GM12878 (cell line): ENCODE measurements around the gene GMDS. TPM values are rescaled to one million over a fixed set of nuclear protein-coding genes. Genes with fewer than 3 reads are reported as not detected.

Experiments used
- ATAC-seq: fragments of 200-7000 bp; cut with Tn5 transposase; 3 replicates; pipeline ENCODE4 v1.9.1; 2020; ENCODE audit warnings: mild to moderate bottlenecking, moderate library complexity
- BruUV-seq: library from RNA; stranded (reverse); fragments of 400-500 nt; replicated peaks from 2 replicates; lab custom pipeline; 2021; lab: Mats Ljungman, UMichigan
- CTCF ChIA-PET: fragments of 300-600 bp; sonication (Branson Sonifier 250); formaldehyde crosslinking; extraction: SDS; loops from one replicate; lab custom pipeline; 2021; ENCODE audit warnings: inconsistent platforms; lab: Yijun Ruan, JAX
- POLR2A ChIA-PET: fragments of 350-600 bp; formaldehyde crosslinking; extraction: SDS; loops from one replicate; lab custom pipeline; 2021; ENCODE audit warnings: inconsistent platforms; lab: Charles Lee
- RAD21 ChIA-PET: fragments of 300-600 bp; sonication (Branson Sonifier 250); formaldehyde crosslinking; loops from one replicate; lab custom pipeline; 2023; ENCODE audit warnings: antibody characterized with exemption; ENCODE audit not compliant: unreplicated experiment; lab: Charles Lee
- SMC1A ChIA-PET: fragments of 300-600 bp; sonication (Branson Sonifier 250); formaldehyde crosslinking; loops from one replicate; lab custom pipeline; 2023; ENCODE audit not compliant: unreplicated experiment, uncharacterized antibody; lab: Charles Lee
- DNase-seq: peaks from one replicate; pipeline ENCODE4 v3.0.0-alpha.2; 2011; ENCODE audit warnings: low read depth, low spot score
- FAIRE-seq: peaks from 3 replicates; lab custom pipeline; 2011; peaks lifted over from hg19 to GRCh38; lab: Jason Lieb, UNC
- H2AFZ ChIP-seq: 2 replicates; pipeline ENCODE4 v1.6.0; 2011; ENCODE audit warnings: low read depth, low read length, control low read depth; ENCODE audit not compliant: control insufficient read depth
- H3K27ac ChIP-seq: 2 replicates; pipeline ENCODE4 v1.5.1; 2011; ENCODE audit warnings: control low read depth; ENCODE audit not compliant: control insufficient read depth, insufficient read depth
- H3K27me3 ChIP-seq, 2 experiments: replicated peaks in 1 of 2; 2 replicates each; pipeline versions ENCODE4 v1.6.0 to v1.6.1; 2011; ENCODE audit warnings: low read length in 1 of 2; ENCODE audit not compliant: control insufficient read depth in 2 of 2, insufficient read depth in 2 of 2
- H3K36me3 ChIP-seq, 2 experiments: 2 replicates each; pipeline ENCODE4 v1.5.1; 2011; ENCODE audit warnings: low read length in 1 of 2; ENCODE audit not compliant: control insufficient read depth in 2 of 2, insufficient read depth in 2 of 2
- H3K4me1 ChIP-seq: 2 replicates; pipeline ENCODE4 v1.6.1; 2011; ENCODE audit warnings: mild to moderate bottlenecking, low read length, moderate library complexity, mixed read lengths; ENCODE audit not compliant: control insufficient read depth, insufficient read depth
- H3K4me2 ChIP-seq: 2 replicates; pipeline ENCODE4 v1.6.0; 2011; ENCODE audit warnings: control low read depth; ENCODE audit not compliant: control insufficient read depth, insufficient read depth
- H3K4me3 ChIP-seq: fragments of 200-600 bp; sonication (generic); 2 replicates; pipeline ENCODE4 v1.5.1; 2016
- H3K79me2 ChIP-seq: 2 replicates; pipeline ENCODE4 v1.6.0; 2011; ENCODE audit warnings: low read length; ENCODE audit not compliant: control insufficient read depth, insufficient read depth
- H3K9ac ChIP-seq: 2 replicates; pipeline ENCODE4 v1.8.0; 2011; ENCODE audit warnings: low read length, control low read depth, mixed read lengths; ENCODE audit not compliant: control insufficient read depth, insufficient read depth
- H3K9me3 ChIP-seq: replicated peaks from 3 replicates; pipeline ENCODE4 v1.5.1; 2011; ENCODE audit warnings: mild to moderate bottlenecking, low read length; ENCODE audit not compliant: control insufficient read depth, insufficient read depth
- H4K20me1 ChIP-seq: 2 replicates; pipeline ENCODE4 v1.6.0; 2011; ENCODE audit not compliant: control insufficient read depth, insufficient read depth
- CEBPZ ChIP-seq: fragments of 150-350 bp; IDR thresholded peaks from 2 replicates; pipeline ENCODE4 v1.6.1; 2016; ENCODE audit warnings: low read depth, low read length
- DPF2 ChIP-seq: fragments of 450-650 bp; IDR thresholded peaks from 2 replicates; pipeline ENCODE4 v1.6.1; 2017; ENCODE audit warnings: mild to moderate bottlenecking
- FOXK2 ChIP-seq: fragments of 450-650 bp; IDR thresholded peaks from 2 replicates; pipeline ENCODE4 v1.6.1; 2017; ENCODE audit warnings: mild to moderate bottlenecking, moderate library complexity
- HSF1 ChIP-seq: fragments of 150-350 bp; IDR thresholded peaks from 2 replicates; pipeline ENCODE4 v1.6.1; 2014; ENCODE audit warnings: mild to moderate bottlenecking, low read depth, low read length
- MXI1 ChIP-seq: fragments of 150-350 bp; IDR thresholded peaks from 2 replicates; pipeline ENCODE4 v1.6.1; 2011; ENCODE audit warnings: low read depth, mild to moderate bottlenecking, inconsistent platforms, low read length, improper control_type of control experiment
- RELA ChIP-seq: fragments of 450-650 bp; IDR thresholded peaks from 2 replicates; pipeline ENCODE4 v1.8.0; 2014; ENCODE audit warnings: borderline replicate concordance; ENCODE audit not compliant: partially characterized antibody
- SMARCA5 ChIP-seq: fragments of 450-650 bp; IDR thresholded peaks from 2 replicates; pipeline ENCODE4 v1.6.1; 2017; ENCODE audit warnings: mild to moderate bottlenecking
- YBX1 ChIP-seq: fragments of 450-650 bp; IDR thresholded peaks from 2 replicates; pipeline ENCODE4 v1.6.1; 2016; ENCODE audit warnings: antibody characterized with exemption
- ZBTB33 ChIP-seq: fragments of 450-650 bp; IDR thresholded peaks from 2 replicates; pipeline ENCODE4 v1.6.1; 2017; ENCODE audit warnings: mild to moderate bottlenecking
- WGBS: methylation state at CpG from one replicate; pipeline ENCODE4 v1.1.6; 2016; ENCODE audit warnings: low lambda C conversion rate; ENCODE audit not compliant: insufficient replicate concordance, insufficient coverage; ENCODE audit errors: missing lambda C conversion rate; 5-methylcytosine and 5-hydroxymethylcytosine counted together
- in situ Hi-C: fragments of 300-500 bp; cut with MboI; formaldehyde crosslinking; loops from 9 replicates; pipeline ENCODE4 v1.14.3; 2018; ENCODE audit warnings: mixed read lengths
- intact Hi-C: fragments of 100-400 bp; cut with micrococcal nuclease; formaldehyde crosslinking; loops from one replicate; pipeline ENCODE4 v1.14.2; 2022; ENCODE audit not compliant: unreplicated experiment
- polyA plus RNA-seq, 11 experiments: library from polyadenylated mRNA; depleted of rRNA in 4 of 11; unstranded in 6 of 11; stranded (reverse) in 5 of 11; fragments of >200 nt; fragmentation: Nextera tagmentation in 4 of 11; fragmentation: Illumina TruSeq in 1 of 11; extraction: Ambion mirVana in 4 of 11; extraction: Trizol in 1 of 11; gene quantifications; 1 replicate in 1 of 11; 2 replicates in 10 of 11; pipeline versions ENCODE4 v1.2.1 to v1.2.3, GENCODE V29; 2011 to 2016; ENCODE audit warnings: inconsistent platforms in 2 of 11, missing spikeins in 2 of 11, low read depth in 1 of 11
- total RNA-seq, 4 experiments: library from RNA; depleted of rRNA in 3 of 4; stranded (reverse); fragments of >200 nt in 3 of 4; fragmentation: Illumina TruSeq in 1 of 4; extraction: Trizol in 1 of 4; gene quantifications; 2 replicates each; pipeline versions ENCODE4 v1.2.1 to v1.2.3, GENCODE V29; 2013 to 2021

GMDS gene
- total and polyA plus RNA-seq, 10 of the 15 experiments (the other 5 are each of a cell fraction or from before 2014, with no cell fraction given), result 0.61 to 53.8 (median 29.3) TPM

GRCh38 chr6:2179241-2179640 lies 66.2 kb downstream of the GMDS start (continued):
- TF ChIP-seq ZBTB33, result no peak

- H3K27me3 ChIP-seq, result no peaks in the 10 kb centered on the region
- SMC1A ChIA-PET, result no interaction called here
- no peaks in the 10 kb centered on the region; the same call in 1 of the 2 replicates for H4K20me1 ChIP-seq
- H3K36me3 ChIP-seq, result no peaks in the 10 kb centered on the region
- H3K79me2 ChIP-seq, result no peaks in the 10 kb centered on the region
- no peak overlapping the region for H2AFZ ChIP-seq
- POLR2A ChIA-PET, result no interaction called here
- H3K9me3 ChIP-seq, result no peaks in the 10 kb centered on the region; the same call in 2 of the 3 replicates
- intact Hi-C loops, result no loop called here
- FAIRE-seq (no peak), DNase-seq (no peak), ATAC-seq (no peak)
- BruUV-seq, result no TSS peak
- H3K4me2 ChIP-seq, result no peak overlapping the region
- H3K27ac ChIP-seq, result no peak overlapping the region
- CTCF ChIA-PET, result interaction anchor here (1.1 kb wide), 1 partner anchor 9 kb away, joined by 4 read pairs; no protein-coding TSS in a partner anchor
- no peak overlapping the region for H3K4me3 ChIP-seq
- no peak for TF ChIP-seq FOXK2
- no peak for TF ChIP-seq RELA
- no peak for TF ChIP-seq HSF1
- TF ChIP-seq DPF2, result no peak
- no peak for TF ChIP-seq CEBPZ
- TF ChIP-seq MXI1, result no peak
- no peak for TF ChIP-seq YBX1
- no peak for TF ChIP-seq SMARCA5
- TF ChIP-seq, all 136 proteins: peak for 0
- RAD21 ChIA-PET, result no interaction called here
- WGBS, result 96% methylated on average over 4 of the region's 4 CpGs
- no peak overlapping the region for H3K9ac ChIP-seq
- in situ Hi-C loops, result no loop called here
- no peaks in the 10 kb centered on the region for H3K4me1 ChIP-seq
Measured at GRCh38 chr6:2178125-2178524, 67.3 kb downstream of the GMDS start.
